Stimulated activated CD8-positive, alpha-beta memory T cell treated with anti-CD3 and anti-CD28 coated beads, Interleukin-2, amount 100 ng/mL, for 48 hours (primary cell): ENCODE results near the gene PRRT4.

Experiments
- DNase-seq, 2 donors: peaks; one replicate each; pipeline ENCODE4 v3.0.0-alpha.2; 2020; ENCODE audit warnings: low read depth in 2 of 2

The PRRT4 gene

DNA sequence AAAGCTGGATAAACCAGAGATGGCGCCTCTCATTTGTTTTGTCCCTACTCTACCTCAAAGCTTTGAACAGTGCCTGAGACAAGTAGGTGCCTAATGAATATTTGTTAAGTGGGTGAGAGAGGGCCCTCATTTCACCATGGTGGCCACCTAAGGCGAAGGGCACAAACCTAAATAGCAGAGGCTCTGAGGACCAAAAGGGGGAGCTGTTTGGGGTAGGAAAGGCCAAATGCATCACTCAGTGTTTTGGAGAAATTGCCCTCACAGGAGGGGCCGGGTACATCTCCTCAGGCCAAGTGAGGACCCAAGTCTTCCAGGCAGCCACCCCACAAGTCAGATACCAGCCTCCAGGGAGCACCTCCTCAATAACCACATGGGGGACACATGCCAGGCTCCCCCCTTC lies 34.3 kb upstream of the PRRT4 start:
- DNase-seq = no peak

DNA sequence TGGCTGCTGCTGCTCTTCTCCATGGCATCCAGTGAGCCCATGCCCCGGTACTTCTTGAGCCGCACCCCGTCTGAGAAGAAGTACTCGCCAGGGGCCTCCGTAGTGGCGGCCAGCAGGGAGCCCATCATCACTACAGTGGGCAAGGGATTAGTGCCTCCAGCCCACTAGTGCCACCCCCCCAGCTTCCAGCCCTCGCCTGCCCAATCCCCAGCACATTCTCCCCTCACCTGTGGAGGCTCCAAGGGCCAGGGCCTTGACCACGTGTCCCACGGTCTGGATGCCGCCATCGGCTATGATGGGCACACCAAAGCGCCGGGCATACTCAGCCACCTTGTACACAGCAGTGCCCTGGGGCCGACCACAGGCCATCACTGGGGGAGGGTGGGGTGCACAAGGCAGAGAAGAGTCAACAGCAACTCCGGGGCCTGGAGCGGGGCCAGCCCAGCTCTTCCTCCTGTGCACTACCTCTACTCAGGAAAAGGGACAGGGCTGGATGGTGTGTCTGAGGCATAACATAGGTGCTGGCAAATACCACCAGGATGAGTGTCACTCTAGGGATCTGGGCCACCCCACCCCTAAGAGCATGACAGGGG lies 33.5 kb upstream of the PRRT4 start:
- no peak for DNase-seq

DNA sequence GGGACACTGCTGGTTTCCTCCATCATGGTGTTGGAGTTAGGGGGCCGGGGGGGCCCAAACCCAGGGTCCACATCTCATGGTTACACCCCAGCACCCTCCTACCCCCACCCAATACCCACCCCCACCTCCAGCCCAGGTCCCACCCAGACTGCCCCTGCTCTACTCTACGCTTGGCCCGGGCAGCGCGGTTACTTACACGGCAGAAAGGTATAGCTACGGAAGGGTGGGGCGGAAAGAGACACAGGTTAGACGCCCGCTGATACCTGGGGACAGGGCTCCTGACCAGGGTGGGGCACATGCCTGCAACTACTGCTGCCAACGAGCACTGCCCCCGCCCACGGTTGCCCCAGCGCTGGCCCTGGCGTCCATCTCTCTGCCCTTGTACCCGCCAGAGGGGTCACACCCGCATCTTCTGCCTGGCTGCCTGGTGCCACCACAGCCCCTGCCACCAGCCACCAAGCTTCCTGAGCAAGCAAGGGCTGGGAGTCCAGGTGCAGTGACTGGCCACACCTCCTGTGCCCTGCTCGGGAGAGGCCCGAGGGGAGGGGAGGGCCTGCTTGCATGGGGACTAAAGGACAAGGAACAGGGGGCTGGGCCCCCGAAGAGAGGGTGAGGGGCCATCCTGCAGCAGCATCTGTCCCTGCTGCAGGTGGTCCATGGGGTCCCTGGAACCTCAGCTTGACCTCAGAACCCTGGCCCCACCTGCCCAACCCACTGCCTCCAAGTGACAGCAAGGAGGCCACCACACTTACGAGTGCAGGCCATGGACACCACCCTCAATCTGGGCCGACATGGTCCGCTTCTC lies 32.2 kb upstream of the PRRT4 start:
- DNase-seq = no peak

DNA sequence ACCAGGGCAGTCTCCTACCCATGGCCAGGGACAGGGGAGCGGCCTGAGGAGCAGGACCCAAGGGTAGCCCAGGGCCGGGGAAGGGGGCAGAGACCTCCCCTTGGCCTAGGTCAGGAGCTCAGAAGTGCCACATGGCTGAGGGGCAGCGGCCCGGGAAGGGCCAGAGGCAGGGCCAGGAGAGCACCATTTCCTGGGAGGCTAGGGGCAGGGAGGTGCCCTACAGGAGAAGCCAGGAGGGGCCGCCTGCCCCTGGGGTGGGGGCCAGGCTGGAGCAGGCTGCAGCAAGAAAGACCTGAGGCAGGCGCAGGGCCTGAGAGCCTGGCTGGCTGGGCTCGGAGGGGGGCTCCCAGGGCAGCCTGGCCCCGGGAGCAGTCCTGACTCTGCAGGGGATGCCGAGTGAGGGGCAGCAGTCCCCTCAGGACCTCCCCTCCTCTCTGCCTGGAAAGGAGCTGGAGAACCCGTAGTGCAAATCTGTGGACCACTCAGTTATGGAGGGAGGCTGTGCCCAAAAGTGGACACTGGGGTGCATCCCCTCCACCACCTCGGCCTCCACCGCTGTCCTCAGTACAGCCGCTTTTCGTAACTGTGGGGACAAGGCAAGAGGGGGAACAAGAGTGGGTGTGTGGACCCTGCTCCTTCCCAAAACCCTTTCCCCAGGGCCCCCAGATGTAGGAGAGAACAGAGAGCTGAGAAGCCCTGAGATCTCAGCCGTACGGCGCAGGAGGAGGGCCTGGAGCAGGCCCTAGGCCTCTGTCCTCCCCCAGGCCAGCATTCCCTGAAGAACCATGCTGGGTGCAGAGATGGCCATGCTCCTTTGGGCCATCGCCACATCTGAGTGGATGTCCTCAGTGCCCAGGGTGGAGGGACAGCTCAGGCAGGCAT lies 31.2 kb upstream of the PRRT4 start:
- no peak for DNase-seq

DNA sequence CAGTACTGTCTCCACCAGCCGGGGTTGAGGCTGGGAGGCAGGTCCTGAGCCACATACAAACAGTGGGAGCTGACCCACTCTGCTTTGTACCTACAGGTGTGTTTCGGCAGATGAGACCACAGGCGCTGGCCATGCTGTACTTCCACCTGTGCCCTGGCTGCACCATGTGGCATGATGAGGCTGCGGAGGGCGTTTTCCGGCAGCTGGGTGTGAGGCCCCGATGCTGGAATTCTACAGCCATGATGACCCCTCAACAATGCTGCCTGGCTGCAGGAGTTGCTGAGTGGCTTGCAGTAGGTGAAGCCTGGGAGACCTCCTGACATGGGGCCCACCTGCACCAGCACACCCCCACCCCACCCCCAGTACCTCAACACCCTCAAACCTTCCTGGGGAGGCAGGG lies 30.3 kb upstream of the PRRT4 start:
- DNase-seq = no peak

DNA sequence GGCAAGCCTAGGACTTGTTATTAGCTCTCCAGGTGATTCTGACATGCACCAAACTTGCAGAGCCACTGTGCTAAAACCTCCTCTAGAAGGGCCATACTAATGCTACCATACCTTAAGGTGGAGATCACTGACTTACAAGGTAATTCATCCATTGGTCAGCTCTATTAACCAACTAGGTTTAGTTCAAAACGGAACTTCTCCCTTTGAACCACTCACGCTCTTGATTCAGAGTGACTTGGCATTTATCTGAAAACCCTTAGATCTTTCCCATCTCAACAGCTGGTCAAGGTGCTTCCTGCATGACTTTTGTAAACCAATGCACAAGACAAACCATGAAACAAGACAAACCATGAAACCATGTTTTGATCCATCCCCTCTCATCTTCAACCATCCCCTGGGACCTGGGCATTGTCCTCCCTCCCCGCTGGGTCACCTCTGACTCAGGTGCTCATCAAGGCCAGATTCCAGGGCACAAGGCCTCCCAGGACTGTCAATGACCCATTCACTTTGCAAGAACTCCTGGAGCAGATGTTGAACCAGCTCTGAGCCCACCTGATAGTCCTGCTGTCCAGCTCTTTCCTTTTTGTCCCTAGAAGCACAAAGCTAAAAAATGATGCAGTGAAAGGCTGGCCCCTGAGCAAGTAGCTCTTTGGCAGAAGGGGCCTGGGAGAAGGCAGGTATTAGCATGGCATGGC lies 29.5 kb upstream of the PRRT4 start:
- DNase-seq = no peak

DNA sequence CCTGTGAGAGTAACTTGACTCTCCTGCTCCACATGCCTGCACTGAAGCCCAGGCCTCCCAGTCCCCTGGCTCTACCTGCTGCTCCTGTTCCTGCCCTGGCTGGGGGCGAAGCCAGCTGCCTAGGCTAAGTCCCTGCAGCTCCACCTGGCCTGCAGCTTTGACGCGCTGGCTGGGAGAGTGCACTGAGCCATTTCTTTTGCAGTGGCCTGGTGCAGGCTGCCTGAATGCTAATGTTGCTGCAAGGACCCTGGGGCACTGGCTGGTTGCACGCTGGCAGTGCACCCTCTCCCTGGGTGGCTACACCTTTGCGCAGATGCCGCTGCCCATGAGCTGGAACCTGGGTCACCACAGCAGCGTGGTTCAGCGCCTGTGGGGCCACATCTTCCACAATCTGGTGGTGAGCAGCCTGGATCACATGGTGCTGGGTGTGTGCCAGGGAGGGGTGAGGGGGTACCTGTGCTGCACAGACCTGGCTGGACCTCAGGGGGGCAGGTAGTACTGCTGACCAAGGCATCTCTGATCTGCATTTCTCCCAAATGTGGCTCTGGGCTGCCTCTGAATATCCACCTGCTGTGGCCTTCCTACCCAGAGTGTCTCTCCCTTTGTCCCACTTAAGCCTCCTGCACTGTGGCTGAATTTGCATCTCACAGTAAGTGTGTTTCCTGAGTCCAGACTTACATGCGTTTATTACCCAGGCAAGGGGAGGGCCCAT lies 28.3 kb upstream of the PRRT4 start:
- no peak for DNase-seq

DNA sequence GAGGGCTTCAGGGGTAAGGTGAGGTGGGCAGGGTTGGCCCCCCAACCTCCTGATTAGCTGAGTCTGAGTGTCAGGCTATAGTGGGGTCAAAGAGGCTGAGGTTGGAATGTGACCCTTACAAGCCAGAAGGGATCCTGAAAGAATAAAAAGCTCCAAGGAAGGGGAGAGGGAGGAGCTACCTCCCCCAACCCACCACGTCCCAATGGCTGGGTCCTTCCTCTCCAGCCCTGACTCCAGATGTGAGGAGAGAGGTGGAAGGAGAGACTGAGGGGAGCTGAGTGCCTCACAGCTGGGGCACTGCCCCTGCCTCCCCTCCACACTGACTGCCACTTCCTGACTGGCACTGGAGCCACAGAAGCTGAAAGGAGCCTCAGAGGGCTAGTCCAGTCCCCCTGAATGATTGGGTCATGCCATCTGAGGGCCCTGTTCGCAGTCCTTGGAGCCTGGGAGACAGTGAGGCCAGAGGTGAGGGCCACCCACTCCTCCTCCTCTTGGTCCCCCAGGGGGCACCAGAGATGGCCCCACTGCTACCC lies 27.7 kb upstream of the PRRT4 start:
- DNase-seq = no peak

DNA sequence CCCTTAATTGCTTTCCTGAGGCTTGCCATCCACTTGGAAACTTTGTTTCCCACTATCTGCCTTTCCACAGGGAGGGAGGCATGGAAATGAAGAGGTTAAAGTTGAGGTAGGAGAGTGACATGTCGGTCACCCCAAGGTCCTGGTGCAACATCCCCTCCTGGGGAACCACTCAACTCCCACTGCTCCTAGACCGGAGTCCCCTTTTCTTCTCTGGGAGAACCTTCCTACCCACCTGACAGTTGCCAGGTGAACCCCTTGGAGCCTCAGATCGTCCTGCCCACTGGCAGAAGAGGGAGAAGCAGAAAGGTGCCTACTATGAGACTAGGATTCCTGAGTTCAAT lies 26.6 kb upstream of the PRRT4 start:
- no peak for DNase-seq

DNA sequence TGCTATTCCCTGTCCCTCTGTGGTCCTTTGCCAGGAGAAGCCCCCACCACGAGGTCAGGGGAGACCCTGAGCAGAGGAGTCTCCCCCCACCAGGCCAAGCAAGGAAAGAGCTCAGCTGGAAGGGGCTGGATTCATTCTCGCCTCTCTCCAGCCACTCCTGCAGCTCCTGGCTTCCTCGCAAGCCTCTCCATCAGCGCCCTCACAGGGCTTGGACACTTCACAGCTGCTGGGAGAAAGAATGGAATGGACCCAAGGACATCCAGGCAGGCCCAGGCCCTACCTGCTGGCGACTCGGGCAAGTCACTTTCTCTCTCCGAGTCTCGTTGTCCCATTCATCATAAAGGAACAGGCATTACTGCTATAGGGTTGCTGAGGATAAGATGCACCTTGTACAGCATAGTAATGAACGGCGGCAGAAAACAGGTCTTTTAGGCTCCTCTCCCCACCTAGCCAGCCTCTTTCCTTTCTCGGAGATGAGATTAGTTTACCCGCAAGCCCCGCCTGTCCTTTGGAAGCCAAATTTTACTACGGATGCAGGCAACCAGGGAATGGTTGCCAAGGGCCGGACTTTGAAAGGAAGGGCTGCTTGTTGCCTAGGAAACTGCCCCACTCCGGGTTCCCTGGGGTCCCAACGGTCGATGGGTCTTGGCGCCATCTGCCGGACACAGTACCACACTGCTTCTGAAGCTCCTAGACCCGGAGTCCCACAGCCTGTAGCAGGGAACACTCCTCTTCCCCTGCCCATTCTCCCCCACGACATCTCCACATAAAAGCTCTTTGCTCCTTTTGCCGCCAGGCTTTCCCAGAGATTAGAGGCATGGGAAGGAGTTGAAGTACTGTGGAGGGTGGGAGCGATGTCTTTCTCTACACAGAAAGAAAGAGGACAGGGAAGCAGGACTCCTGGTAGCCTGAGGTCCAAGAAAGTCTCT lies 26.0 kb upstream of the PRRT4 start:
- DNase-seq = peak; percentile 57 to 60

DNA sequence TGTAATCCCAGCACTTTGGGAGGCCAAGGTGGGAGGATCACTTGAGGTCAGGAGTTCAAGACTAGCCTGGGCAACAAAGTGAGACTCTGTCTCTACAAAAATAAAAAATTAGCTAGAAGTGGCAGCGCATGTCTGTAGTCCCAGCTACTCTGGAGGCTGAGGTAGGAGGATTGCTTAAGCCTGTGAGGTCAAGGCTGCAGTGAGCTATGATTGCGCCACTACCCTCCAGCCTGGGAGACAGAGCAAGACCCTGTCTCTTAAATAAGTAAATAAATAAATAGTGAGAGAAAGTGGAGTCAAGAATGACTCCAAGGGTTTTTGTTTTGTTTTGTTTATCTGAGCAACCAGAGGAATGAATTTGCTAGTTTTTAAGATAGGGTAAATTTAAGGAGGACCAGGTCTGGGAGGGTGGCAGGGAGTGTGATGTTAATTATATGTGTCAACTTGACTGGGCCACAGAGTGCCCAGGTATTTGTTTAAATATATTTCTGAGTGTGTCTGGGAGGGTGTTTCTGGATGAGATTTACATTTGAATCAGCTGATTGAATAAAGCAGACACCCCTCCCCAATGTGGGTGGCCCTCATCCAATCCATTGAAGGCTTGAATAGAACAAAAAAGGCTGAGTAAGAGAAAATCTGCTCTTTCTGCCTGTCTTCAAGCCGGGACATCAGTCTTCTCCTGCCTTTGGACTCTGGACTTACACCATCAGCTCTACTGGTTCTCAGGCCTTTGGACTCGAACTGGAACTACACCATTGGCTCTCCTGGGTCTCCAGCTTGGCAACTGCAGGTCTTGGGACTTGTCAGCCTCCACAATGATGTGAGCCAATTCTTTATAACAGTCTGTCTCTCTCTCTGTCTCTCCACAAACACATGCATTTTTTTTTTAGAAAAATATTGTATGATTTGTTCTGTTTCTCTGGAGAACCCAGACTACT lies 24.8 kb upstream of the PRRT4 start:
- no peak for DNase-seq

DNA sequence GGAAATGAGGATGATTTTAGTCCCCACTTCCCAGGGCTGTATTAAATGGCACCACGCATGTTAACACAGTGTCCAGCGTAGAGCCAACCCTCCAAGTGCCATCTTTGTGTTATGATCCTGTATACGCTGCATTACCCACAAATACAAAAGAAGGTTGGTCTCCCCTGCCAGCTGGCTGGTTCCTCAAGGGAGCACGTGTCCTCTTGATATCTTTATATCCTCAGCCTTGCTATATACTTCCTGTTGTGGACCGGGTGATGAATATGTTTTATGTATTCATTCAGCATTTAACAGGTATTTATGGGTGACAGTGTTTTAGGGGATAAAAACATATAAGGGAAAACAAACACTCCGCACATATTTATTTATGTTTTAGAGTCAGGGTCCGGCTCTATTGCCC lies 23.2 kb upstream of the PRRT4 start:
- no peak for DNase-seq

DNA sequence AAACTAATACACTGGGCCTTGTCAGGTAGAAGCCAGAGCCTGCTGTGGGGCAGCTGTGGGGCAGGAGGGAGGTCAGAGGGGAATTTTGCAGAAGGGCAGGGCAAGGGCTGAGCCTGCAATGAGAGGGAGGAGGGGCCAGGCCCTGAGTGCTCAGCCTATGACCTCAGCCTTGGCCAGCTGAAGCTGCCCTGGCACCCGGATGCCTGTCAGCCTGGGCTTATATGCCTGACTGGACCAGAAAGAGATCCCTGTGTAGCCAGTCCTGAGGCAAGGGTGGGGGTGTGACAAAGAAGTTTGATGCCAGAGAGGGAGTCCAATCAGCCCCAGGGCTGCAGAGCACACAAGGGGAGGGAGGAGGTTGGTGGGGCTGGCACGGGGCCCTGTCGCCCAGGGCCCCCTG lies 22.3 kb upstream of the PRRT4 start:
- no peak for DNase-seq

DNA sequence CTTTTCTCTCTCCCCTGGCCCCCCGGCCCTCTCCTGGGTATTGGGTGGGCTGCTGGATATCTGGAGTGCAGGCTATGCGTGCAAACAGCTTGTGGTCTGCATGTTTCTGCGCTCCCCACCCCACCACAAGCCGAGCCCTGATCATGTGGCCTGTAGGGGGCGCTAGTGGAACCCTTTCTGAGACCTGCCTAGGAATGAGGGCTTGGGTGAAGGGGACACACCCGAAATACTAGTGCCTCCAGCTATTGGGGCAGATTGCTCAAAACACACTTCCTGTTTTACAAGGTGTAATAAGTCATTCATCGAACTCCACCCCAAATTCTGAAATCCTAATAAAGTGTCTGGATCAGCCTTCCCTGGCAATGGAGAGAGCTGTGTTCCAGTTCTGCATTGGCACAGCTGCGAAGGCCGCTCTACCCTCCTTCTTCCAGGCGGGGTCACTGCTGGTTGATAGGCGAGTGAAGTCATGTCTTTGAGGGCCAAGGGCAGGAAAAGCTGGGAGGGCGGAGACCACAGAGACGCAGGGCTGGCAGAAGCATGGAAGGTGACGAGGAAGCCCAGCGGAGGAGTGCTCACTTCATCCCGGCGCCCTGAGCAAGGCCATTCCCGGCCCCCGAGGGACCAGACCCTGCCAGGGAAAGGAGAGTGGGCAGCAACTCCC lies 19.8 kb upstream of the PRRT4 start:
- no peak for DNase-seq

DNA sequence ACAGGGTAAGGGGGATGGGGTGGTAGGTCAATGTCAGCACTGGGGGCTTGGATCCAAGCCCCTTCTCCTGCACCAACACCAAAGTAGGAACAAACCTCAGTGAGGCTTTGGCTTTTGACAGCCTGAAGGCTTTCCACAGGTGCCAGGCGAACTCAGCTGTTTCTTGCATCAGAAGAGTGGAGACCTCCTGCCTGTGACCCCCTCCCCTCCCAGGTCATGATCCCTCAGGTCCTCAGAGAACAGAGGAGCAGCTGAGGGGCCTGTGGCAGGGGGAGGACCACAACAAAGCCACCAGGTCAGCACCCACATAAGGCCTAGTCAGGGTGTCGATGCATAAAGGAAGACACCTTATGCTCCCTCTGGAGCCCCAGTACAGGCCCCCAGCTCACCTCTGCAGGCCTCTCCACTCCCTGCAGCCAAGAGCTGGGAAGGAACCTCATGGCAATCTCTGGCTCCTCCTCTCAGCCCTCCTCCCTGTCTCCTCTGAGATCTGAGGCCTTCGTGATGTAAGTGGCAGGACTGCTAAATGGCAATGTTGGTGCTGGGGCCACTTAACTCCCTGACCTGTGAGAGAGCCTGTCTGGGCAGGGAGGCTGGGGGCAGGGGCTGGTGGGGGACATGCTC lies 19.1 kb upstream of the PRRT4 start:
- DNase-seq = no peak

DNA sequence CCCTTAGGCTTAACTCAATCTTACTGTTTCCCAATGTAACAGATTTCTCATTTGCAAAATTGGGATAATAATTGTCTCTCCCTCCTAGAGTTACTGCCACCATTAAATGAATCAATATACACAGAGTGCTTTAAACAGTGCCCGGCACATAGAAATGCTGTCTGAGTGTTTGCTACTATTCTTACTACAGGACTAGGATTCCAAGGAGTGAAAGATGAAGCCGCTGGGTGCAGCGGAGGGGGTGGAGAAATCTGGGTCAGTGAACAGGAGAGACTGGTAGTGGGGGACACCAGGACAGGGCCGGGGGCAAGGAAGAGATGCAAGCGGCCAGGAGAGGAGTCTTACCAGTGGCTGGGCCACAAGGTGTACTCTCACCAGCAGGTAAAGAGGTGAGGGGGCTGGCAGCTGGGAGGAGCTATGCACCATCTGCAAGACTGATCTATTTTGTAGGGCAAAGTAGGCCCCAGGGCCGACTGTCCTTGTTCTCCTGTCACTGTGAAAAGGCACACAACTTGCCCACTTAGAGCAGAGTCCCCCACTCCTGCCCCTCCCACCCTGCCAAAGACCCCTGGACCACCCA lies 18.5 kb upstream of the PRRT4 start:
- DNase-seq = no peak

DNA sequence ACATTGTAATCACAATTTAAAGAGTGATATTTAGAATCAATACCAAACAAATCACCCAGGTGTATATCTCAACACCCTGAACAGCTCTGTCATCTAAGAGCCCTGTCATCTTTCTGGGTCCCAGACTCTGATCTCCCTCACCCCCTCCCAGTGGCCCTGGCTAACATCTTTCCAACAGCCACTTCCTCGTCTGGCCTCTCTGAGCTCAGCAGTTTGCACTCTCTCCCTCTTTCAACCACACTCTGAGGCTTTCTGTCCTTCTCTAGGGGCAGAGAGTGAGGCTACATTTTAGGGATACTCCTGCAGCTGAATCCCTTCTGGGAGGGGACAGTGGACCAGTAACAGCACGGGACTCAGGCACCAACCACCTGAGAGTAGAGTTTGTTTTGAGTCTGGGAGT lies 17.1 kb upstream of the PRRT4 start:
- no peak for DNase-seq

DNA sequence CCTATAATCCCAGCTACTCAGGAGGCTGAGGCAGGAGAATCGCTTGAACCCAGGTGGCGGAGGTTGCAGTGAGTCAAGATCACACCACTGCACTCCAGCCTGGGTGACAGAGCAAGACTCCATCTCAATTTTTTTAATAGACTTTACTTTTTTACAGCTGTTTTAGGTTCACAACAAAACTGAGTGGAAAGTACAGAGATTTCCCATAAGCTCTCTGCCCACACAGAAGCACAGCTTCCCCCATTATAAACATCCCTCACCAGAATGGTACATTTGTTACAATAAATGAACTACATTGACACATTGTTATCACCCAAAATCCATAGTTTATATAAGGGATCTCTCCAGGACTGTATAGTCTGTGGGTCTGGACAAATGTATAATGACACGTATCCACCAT lies 14.6 kb upstream of the PRRT4 start:
- DNase-seq = no peak
